OCI-LY1 (cell line): ENCODE measurements around the gene STX12.

ENCODE experiments used
- EZH2 ChIP-seq: fragments of 200-600 bp; sonication (generic), shearing (Covaris generic); IDR thresholded peaks from 2 replicates; pipeline ENCODE4 v1.8.0; 2017; ENCODE audit warnings: borderline replicate concordance, mixed run types, mild to moderate bottlenecking, antibody characterized with exemption, low read length, moderate library complexity, mixed read lengths
- TF ChIP-seq, protein P1 (sequence below): fragments of 200-600 bp; sonication (generic), shearing (Covaris generic); IDR thresholded peaks from 2 replicates; pipeline ENCODE4 v1.5.1; 2017; ENCODE audit warnings: mild to moderate bottlenecking, antibody characterized with exemption, low read length, moderate library complexity, mixed read lengths

DNA sequence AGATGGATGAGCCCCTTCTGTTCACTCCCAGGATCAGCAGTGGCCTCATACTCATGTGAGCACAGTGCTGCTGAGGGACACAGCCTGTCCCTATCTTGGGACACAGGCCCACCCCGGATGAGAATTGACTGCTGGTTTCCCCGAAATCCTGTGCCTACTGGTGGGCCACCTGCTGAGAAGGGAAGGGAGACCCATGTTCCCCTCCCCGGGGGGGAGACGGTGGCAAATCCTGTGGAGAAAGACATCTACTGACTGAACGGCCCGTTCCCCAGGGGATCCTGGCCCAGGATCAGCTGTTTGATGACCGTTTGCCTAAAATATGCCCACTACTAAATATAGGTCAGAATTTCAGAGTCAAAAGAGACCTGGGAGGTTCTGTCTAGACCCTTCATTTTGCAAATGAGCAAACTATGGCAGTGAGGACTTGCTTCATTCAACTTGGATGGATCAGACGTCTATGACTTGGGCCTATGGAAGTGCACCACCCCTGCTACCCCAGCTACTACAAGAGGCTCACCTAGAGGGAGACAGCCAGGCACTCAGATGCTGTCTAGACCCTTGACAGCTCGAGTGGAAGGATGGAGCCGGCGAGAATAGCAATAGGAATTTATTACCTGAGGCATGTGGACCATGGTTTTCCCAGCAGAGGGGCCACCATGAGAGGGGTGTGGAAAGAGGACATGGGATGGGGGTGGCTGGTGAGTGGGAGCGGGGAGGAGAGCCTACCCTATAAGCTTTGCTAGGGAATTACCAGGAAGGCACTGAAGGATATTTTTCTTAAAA is 83.7 kb downstream of the STX12 start:
- TF ChIP-seq, protein P1, sequence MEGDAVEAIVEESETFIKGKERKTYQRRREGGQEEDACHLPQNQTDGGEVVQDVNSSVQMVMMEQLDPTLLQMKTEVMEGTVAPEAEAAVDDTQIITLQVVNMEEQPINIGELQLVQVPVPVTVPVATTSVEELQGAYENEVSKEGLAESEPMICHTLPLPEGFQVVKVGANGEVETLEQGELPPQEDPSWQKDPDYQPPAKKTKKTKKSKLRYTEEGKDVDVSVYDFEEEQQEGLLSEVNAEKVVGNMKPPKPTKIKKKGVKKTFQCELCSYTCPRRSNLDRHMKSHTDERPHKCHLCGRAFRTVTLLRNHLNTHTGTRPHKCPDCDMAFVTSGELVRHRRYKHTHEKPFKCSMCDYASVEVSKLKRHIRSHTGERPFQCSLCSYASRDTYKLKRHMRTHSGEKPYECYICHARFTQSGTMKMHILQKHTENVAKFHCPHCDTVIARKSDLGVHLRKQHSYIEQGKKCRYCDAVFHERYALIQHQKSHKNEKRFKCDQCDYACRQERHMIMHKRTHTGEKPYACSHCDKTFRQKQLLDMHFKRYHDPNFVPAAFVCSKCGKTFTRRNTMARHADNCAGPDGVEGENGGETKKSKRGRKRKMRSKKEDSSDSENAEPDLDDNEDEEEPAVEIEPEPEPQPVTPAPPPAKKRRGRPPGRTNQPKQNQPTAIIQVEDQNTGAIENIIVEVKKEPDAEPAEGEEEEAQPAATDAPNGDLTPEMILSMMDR = no peak
- TF ChIP-seq EZH2 = no peak
